ENCODE data around the gene ARMC9.
"Not testable (repeated sequence)": the region's sequence is repeated elsewhere in the genome, so short reads cannot be mapped to it uniquely, and the experiment has no call there.

Gene ARMC9

GRCh38 chr2:231244382-231245248 lies 46.2 kb downstream of the ARMC9 start:
- no peak for DNase-seq (ENCODE audit: low spot score)

DNA sequence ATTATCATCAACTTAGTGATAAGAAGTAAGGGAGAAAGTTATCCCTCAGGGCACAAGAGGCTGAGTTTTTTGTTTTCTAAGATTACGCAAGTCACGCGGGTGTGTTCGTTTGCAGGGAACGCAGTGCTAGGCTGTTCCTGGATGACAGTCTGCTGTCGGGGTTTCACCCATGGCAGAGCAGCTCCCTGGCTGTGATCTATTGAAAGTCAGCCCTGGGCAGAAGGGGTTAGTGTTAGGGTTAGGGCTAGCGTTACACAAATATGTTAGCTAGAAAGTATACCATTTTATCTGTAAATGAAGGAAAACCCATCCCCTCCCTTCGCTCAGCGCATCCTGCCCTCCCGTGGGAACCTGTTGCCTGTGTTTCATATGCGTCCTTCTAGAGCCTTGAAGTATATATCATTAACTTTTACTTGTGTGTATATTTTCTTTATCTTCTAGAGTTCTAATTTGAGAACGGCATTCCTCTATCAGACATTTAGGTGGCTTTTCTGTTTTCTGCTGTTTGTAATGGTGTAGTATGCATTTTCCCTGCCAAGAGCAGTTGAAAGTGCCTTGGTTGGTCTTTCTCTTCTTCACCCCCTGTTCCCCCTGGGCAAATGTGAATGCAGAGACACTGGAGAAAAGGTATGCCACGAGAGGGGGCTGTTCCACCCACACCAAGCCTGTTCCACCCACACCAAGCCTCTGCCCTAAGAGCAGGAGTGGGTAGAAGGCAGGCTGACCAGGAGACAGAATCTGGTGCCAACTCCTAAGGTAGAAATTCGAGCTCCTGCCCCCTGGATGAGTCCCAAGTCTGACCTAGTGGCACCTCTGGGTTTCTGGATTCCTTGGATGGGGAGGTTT lies 47.0 kb downstream of the ARMC9 start:
- peak; percentile 58 for DNase-seq (ENCODE audit: low spot score)

DNA sequence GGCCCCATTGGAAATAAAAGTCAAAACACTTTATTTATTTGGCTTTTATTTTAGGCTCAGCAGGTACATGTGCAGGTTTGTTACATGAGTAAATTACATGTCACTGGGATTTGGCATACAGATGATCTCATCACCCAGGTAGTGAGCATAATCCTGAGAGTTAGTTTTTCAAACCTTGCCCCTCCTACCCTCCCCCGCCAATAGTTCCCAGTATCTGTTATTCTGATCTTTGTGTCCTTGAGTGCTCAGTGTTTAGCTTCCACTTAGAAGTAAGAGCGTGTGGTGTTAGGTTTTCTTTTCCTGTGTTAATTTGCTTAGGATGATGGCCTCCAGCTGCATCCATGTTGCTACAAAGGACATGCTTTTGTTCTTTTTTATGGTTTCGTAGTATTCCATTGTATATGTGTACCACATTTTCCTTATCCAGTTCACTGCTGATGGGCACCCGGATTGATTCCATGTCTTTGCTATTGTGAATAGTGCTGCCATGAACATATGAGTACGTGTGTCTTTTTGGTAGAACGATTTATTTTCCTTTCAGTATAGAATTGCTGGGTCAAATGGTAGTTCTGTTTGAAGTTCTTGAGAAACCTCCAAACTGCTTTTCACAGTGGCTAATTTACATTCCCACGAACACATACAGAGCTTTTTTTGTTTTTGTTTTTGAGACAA lies 47.9 kb downstream of the ARMC9 start:
- no peak for DNase-seq (ENCODE audit: low spot score)

GRCh38 chr2:231250146-231250545 lies 51.7 kb downstream of the ARMC9 start:
- no peak for DNase-seq (ENCODE audit: low spot score)

DNA sequence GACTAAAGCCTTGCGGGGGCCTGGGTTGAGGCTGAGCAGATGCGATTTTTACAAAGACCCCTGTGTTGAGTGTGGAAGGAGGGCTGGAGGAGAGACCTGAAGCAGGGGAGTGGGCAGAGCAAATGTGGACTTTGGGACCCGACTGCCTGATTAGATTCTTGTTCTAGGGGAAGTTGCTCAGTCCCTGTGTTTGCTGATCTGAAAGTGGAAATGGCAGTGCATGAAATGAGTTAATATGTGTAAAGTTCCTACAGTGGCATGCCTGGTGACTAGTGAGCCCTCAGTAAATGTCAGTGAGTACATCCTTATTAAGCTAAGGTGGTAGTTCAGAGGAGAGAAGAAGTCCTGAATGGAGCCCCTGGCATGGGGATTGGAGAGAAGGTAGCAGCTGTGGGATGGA lies 52.3 kb downstream of the ARMC9 start:
- no peak for DNase-seq (ENCODE audit: low spot score)

DNA sequence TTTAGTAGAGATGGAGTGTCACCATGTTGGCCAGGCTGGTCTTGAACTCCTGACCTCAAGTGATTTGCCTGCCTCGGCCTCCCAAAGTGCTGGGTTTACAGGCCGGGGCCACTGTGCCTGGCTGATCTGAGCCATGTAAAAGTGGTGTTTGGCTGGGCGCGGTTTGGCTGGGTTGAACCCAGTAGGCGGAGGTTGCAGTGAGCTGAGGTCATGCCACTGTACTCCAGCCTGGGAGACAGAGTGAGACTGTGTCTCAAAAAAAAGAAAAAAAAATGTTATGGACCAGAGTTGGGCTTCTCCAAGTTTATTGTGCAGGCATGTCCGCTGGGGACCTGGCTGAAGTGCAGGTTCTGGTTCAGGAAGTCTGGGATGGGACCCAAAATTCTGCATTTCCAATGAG lies 54.9 kb downstream of the ARMC9 start:
- DNase-seq (ENCODE audit: low spot score) = not testable (repeated sequence)

DNA sequence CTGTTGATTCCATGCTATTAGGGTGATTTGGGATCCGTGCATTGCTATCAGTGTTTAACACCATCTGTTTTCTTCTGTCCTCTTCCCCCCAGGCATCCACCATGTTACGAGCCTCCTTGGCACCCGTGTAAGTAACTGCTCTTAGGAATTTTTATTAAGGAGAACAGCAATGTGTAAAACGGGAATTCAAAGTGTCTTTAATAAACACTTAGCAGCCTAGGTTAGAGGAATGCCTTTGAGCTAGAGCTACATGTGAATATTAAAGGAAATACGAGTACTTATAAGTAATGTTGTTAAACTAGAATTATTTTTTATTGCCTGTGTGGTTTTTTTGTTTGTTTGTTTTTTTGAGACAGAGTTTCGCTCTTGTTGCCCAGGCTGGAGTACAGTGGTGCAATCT lies 58.1 kb downstream of the ARMC9 start:
- DNase-seq (ENCODE audit: low spot score) = no peak

- DNase-seq (ENCODE audit: low spot score) = no peak
These were observed 59.3 kb downstream of the ARMC9 start for GRCh38 chr2:231257763-231258162.

- DNase-seq (ENCODE audit: low spot score) = no peak
These were observed 60.3 kb downstream of the ARMC9 start for GRCh38 chr2:231258701-231259100.

- DNase-seq (ENCODE audit: low spot score) = no peak
These were observed 60.7 kb downstream of the ARMC9 start for GRCh38 chr2:231259104-231259503.

GRCh38 chr2:231260442-231261208 lies 62.2 kb downstream of the ARMC9 start:
- DNase-seq (ENCODE audit: low spot score) = no peak

- no peak for DNase-seq (ENCODE audit: low spot score)
These were observed 64.8 kb downstream of the ARMC9 start for GRCh38 chr2:231263118-231263831.

GRCh38 chr2:231270221-231271114 lies 72.0 kb downstream of the ARMC9 start:
- no peak for DNase-seq (ENCODE audit: low spot score)

GRCh38 chr2:231272991-231273390 lies 74.6 kb downstream of the ARMC9 start:
- DNase-seq (ENCODE audit: low spot score) = no peak

GRCh38 chr2:231276987-231277386 lies 78.6 kb downstream of the ARMC9 start:
- no peak for DNase-seq (ENCODE audit: low spot score)

GRCh38 chr2:231277962-231278361 lies 79.5 kb downstream of the ARMC9 start:
- no peak for DNase-seq (ENCODE audit: low spot score)

GRCh38 chr2:231278868-231279267 lies 80.4 kb downstream of the ARMC9 start:
- no peak for DNase-seq (ENCODE audit: low spot score)

GRCh38 chr2:231280846-231281245 lies 82.4 kb downstream of the ARMC9 start:
- peak; percentile 41 for DNase-seq (ENCODE audit: low spot score)

DNA sequence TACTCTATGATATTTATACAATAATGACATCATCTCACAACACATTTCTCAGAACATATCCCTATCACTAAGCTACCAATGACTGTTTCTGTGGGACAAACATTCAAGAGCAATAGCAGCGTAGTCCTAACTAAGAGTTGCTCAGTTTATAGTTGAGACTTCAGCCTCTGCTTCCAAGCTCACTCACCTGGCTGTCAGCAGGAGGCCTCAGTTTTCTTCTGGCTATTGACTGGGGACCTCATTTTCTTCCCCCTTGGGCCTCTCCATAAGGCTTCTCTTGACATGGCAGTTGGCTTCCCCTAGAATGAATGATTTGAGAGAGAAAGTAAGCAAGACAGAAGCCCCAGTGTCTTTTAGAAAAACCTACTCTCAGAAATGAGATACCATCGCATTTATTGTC lies 85.9 kb downstream of the ARMC9 start:
- no peak for DNase-seq (ENCODE audit: low spot score)

- no peak for DNase-seq (ENCODE audit: low spot score)
These were observed 88.5 kb downstream of the ARMC9 start for GRCh38 chr2:231286964-231287363.

Measured in hematopoietic multipotent progenitor cell treated with erythropoietin and hydrocortisone succinate and interleukin-3 and kit ligand, for 15 days (in vitro differentiated cells).